ENCODE data around the gene TMEM239. TPM values are rescaled to one million over a fixed set of nuclear protein-coding genes. Genes with fewer than 3 reads are reported as not detected.
"Not testable (repeated sequence)": the region's sequence is repeated elsewhere in the genome, so short reads cannot be mapped to it uniquely, and the experiment has no call there.

The TMEM239 gene
- total RNA-seq, 1 donor from 2014 or later, result not detected

DNA sequence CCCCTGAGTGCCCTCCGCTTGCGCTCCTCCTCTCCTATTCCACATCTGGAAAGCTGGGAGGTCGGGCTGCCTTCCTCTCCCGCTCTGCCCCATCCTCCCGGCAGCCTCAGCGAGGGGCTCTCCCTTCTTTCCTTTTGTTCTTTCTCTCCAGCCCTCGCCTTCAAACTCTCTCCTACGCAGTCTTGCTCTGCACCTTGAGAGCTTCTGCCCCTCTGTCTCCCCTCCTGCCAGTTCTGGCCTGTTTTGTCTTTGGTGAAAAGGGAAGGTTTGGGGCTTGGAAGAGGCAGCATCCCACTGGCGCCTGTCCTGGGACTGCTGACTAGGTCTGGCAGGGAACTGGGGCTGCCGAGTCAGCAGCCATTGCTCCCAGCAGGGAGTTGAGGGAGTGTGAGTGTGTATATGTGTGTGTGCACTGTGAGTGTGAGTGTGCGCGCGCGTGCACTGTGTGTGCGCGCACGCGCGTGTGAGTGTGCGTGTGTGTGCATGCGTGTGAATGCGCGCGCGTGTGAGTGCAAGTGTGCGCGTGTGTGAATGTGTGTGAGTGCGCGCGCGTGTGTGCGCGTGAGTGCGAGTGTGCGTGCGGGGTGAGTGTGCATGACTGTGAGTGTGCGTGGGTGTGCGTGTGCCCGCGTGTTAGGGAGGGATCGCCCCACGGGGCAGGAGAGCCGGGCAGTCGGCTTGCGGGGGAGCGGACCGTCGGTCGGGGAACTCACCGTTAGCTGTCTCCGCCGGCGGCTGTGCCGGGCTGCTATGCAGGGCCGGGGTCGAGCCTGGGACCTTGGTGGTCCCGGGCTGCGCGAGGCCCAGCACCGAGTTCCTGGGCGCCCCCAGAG, 16.3 kb upstream of the TMEM239 start:
- DNase-seq, result peak; percentile 30

DNA sequence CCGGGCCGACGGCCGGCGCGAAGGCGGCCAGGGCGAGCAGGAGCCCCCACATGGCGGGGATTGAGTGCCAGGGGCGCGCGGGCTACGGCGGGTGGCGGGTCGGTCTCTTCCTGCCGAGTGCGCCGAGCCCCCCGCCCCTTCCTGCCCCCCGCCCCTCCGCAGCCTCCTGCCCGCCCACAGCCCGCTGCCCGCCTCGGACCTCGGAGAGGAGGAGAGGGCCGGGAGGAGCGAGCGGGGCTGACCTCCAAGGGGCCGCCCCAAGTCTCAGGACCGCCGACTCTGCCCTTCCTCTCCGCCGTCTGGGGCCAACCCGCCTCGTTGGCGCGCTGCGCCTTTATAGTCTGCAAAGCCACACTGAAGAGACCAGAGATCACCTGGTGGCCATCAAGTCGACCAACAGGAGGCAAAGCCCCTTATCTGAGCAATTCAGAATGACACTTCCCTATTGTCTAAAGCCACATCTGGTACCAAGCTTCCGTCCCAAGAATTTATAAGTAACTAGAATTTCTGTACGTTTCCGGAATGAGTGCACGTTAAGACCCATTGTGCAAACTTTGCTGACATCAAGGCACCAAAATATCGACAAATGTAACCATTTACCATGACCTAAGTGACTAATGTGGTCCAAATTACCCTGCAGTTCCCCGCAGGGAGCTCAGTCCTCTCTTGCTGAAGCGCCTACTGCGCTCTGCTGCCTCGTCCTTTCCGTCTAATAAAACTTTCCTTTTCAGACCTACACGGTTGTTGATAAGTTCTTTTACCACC, 15.5 kb upstream of the TMEM239 start, which contains the start of gene CPXM1:
Gene CPXM1 (minus strand): TSS at position 107 of the 765 bp plus-strand sequence. CDS start 55 bp downstream, at position 52.
- DNase-seq, result peak; percentile 51

DNA sequence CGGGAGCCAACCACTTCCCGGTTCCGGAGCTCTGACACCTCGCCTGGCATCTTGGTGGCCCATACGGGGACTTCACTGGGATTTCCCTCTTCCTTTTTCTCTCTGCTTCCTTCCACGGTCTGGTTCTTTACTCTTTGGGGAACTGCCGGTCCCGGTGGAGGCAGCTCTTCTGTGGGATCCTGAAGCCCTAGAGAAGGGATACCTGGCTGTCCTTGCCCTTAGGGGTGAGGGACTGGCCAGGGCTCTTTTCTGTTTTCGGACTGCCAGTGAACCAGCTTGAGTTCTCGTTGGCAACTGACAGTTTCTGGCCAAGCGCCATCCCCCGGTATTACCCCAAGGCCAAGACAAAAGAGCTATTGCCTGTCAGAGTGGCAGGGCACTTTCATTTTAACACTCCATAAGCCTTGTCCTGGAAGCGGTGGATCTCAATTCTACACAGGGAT, 14.9 kb upstream of the TMEM239 start:
- DNase-seq, result no peak

DNA sequence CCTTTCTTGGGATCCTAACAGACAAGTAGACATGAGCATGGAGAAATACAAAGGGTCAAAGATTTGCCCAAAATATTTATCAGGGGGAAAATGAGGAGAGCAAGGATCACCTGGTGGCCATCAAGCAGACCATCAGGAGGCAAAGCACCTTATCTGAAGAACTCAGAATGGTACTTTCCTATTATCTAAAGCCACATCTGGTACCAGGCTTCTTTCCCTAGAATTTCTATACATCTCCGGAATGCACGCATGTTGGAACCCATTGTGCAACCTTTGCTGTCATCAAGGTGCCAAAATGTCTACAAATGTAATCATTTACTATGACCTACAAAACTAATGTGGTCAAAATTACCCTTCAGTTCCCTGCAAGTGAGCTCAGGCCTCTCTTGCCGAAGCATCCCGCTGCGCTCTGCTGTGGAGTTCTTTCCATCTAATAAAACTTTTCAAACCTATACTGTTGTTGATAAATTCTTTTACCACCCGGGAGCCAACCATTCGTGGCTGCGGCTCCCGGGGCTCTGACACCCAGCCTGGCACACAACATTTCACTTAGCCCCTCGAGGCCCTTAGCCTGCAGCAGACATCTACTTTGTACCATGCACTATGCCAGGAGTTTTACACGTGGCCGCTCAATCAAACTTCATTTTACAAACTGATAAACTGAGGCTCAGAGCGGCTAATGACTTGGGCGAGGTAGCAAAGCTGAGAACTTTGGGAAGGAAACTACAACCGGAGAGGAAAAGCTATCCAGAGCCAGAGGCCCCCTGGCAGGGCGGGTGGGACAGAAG, 11.9 kb upstream of the TMEM239 start:
- DNase-seq, result no peak

DNA sequence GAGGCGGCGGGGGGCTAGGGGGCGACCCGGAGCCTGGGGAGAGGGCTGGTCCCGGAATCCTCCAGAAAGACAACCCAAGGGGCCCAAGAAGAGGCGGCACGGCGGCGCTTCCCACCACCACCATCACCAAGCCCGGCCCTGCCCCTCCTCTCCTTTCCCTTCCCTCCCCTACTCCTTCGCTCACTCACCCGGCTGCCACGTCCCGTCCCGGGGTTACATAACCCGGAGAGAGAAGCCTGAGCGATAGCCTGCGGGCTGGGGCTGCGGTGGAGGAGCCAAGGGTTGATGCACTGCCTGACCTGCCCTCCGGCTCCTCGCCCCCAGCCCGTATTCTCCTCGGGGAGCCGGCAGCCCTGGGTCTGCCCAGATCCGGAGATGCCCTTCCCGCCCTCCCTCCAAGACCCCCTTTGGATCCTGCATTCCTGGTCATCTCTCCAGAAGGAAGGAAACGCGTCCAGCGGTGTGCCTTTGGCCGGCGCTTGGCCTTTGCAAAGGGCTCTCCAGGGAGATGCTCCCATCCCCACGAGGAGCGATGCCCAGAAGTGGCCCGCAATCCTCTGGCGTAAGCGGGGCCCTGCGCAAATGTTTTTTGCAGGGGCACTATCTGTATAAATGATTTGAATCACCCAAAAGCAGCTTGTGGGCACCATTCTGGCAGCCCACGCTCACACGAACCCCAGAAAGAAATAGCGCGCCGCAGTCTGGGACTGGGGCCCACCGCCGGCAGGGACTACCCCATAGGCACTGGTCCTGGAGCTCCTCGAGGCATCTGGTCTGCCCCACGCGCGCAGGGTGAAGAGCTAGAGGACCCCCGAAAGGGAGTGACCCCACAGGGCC, 11.1 kb upstream of the TMEM239 start:
- no peak for DNase-seq

DNA sequence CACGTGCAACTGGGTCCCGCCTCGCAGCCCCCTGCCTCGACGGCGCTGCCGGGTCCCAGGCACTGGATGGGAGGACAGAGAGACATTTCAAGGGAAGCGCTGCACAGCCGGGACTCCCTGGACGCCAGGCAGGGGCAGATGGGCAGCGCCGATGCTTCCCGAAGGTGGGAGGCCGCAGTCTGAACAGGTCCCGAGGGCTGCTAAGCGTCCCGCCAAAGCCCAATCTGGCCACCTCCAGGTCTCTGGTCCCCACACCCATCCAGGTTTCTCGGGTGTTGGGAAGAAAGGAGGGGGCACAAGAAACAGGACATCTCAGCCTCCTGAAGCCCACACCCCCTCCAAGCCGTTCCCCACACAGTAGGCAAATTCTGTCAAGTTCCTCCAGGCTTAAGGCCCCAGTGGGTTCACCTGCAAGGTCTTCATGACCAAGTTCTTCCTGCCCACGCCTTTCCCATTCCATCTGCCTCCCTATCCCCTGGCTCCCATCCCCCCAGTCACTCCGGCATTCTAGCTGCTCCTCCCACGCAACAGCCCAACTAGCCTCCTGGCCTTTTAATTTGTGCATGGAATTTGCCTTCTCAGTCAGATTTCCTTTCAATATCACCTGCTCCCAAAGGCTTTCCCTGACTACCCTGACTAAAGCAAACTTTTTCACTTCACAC, 10.3 kb upstream of the TMEM239 start:
- no peak for DNase-seq

DNA sequence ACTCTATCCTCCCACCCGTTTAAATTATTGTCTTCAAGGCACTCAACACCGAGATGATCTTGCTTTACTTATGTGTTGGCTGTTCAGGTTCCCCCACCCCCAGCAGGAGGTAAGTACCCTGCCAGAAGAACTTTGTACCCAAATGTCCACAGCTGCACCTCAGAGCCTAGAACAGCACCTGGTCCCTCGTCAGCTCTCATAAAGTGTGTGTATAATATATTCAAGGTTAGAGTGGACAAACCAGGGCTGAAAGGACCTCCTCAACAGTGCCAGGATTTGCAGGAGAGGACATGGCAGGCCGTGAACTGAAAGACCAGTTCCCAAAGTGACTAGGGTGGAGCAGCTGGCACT, 9.8 kb upstream of the TMEM239 start:
- no peak for DNase-seq

DNA sequence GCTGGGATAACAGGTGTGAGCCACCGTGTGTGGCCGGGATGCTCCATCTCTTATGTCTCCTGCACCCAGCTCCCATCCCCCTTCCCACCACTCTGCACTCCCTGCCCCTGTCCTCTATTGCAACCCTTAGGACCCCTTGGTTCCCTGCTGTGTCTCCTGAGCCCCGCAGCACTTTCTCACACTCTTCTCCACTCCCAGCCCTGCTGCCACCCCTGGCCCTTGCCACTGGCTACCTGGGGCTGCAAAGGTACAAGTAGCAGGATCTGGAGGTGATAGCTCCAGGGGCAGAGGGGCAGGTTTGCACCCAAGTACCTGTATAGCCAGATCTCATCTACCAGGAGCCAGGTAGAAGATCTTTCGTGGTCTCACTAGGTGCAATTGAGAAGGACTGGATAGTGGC, 9.1 kb upstream of the TMEM239 start:
- no peak for DNase-seq

DNA sequence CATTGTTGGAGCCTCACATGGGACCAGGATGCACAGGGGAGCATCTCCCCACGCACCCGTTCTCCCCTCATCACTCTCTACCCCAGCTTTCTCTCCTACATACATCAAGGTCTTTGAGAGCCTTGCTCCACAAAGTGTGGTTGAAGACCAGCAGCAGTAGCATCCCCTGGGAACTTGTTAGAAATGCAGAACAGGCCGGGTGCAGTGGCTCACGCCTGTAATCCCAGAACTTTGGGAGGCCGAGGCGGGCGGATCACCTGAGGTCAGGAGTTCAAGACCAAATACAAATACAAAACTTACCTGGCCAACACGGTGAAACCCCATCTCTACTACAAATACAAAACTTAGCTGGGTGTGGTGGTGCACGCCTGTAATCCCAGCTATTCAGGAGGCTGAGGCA, 8.2 kb upstream of the TMEM239 start:
- DNase-seq, result not testable (repeated sequence)

DNA sequence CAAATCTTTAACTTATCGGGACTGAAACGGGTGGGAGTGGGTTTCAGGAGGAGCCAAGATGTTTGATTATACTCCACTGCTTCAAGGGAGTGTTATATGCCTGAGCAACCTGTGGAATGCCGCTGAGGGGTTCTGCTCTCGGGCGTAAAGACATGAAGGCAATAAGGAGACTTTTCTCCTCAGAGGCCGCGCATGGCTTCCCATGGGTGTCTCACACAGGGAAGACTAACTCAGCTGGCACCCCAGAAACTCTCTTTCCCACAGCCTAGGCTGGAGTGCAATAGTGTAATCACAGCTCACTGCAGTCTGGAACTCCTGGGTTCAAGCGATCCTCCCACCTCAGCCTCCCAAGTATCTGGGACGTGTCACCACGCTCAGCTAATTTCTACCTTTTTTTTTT, 6.5 kb upstream of the TMEM239 start:
- DNase-seq, result no peak

DNA sequence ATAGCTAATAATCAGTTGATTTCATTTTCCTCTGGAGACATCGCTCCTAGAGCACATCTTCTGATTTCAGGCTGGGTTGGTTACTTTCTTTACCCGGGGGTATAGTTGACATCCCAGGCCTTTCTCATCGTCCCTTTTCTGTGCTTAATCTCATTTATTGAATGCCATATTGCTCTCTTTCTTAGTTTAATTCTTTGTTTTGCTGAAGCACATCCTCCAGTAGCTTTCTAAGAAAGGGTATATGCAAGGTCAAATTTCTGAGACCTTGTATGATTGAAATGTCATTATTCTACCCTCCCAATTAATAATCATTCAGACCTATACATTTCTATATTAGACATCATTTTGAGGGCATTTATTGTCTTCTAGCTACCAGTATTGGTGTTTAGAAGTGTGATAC, 4.0 kb upstream of the TMEM239 start:
- no peak for DNase-seq

DNA sequence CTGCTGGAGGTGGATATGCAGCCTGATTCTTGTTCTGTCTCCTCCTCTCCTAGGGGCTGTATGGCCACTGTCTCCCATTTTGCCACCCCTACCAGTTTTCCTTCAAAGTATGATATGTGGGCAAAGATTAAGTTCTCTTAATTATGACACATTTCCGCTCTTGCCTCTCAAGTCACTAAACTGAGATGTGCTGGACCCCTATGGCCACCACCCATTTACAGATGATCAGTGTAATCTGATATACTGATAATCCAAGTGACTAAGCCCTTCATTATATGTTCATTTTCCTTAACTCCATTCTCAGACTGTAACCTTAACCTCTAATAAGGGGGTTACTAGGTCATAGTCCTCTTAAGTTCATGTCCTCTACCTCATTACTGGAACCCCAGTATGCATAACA, 2.1 kb upstream of the TMEM239 start:
- DNase-seq, result no peak

DNA sequence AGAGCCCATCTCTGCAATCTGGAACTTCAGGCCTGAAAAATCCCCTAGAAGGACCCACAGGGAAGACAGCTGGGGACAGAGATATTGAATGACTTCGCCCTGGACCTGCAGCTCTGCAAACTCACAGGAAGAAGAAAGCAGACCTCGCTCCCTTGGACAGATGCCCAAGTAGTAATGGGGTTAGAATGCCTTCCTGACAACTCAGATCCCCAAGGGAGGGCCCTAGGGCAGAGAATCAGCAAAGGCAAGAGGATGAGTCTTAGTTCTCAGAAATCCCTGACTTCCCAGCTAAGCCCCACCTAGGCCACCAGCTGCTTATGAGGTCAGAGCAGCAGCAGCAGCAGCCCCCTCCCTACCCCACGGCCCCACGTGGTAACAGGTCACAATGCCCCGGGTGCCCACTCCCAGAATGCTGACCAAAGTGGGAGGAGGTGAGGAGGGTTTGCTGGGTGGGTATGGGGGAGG, 1.5 kb upstream of the TMEM239 start, which contains the start of gene C20orf141:
Gene C20orf141 (plus strand): TSS at position 401 of the 465 bp plus-strand sequence. CDS start 198 bp downstream, outside the sequence.
- peak; percentile 19 for DNase-seq

DNA sequence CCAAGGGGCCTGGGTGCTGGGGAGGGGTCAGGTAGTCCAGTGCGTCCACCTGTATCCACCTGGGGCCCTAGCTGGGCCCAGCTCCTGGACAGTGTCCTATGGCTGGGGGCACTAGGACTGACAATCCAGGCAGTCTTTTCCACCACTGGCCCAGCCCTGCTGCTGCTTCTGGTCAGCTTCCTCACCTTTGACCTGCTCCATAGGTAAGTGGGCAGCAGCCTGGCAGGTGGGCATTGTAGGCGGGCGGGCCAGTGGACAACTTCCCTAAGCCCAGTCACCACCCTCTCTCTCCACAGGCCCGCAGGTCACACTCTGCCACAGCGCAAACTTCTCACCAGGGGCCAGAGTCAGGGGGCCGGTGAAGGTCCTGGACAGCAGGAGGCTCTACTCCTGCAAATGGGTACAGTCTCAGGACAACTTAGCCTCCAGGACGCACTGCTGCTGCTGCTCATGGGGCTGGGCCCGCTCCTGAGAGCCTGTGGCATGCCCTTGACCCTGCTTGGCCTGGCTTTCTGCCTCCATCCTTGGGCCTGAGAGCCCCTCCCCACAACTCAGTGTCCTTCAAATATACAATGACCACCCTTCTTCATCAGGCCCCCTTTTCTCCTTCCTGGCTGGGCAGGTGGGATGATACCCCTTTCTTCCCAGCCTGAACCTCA, 793 bp upstream of the TMEM239 start:
- DNase-seq, result no peak

DNA sequence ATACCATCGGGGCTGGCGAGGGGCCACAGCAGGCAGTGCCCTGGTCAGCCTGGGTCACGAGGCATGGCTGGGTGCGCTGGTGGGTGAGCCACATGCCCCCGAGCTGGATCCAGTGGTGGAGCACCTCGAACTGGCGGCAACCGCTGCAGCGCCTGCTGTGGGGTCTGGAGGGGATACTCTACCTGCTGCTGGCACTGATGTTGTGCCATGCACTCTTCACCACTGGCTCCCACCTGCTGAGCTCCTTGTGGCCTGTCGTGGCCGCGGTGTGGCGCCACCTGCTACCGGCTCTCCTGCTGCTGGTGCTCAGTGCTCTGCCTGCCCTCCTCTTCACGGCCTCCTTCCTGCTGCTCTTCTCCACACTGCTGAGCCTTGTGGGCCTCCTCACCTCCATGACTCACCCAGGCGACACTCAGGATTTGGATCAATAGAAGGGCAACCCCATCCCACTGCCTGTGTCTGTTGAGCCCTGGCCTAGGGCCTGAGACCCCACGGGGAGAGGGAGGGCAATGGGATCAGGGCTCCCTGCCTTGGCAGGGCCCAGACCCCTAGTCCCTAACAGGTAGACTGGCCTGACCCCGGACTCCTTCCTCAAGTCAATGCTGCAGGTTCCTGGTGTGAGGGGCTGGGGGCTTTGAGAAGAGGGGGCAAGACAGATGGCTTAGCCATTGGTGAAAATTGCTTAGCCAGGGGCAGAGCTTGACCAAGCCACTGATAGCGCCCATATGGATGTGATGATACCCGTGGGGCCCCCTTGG, 598 bp downstream of the TMEM239 start:
- DNase-seq, result no peak

DNA sequence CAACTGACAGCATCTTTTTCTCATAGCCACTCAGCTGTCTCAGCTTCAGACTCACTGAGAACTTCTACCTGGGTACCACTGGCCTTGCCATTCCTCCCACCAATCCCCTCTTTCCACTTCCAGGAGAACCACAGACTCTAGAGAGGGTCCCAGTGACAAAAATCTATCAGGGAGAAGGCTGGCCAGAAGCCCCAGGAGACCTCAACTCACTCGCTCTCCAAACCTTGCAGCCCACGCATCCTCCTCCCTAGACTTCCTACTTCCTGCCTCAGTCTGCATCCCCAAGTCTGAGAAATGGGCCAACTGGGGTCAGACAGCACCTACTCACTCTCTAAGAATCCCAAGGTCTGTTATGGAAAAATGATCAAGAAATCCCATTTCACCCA, 1.2 kb downstream of the TMEM239 start:
- no peak for DNase-seq

DNA sequence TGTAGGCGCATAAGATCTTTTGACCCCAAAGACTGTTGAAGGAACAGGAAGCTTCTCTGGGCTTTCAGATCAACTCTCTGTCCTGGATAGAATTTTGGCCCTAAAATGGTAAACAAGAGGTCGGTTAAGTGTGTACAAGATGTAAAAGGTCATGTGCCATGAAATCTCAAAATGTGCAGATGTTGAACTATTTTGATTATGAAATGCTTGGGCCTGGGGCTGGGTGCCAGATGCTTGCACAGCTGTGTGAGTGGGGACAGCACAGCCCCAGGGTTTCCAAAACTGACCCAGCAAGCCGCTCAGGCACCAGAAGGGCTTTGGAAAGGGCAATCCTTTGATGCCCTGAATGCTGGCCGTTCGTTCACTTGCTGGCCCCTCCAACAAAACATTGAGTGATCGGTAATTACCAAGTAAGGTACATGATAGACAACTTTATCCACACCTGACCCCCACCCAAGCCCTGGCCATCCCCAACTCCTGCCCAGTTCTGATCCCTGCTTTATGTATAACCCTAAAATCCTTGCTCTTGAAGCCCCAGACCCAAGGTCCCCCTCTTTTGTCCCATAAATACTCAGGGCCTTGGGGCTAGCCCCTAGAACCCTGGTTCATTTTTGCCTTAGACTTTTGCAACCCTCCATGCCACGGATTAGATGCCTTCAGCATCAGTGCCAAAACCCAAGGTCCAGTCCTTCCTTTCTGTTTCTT, 1.9 kb downstream of the TMEM239 start:
- DNase-seq, result no peak

DNA sequence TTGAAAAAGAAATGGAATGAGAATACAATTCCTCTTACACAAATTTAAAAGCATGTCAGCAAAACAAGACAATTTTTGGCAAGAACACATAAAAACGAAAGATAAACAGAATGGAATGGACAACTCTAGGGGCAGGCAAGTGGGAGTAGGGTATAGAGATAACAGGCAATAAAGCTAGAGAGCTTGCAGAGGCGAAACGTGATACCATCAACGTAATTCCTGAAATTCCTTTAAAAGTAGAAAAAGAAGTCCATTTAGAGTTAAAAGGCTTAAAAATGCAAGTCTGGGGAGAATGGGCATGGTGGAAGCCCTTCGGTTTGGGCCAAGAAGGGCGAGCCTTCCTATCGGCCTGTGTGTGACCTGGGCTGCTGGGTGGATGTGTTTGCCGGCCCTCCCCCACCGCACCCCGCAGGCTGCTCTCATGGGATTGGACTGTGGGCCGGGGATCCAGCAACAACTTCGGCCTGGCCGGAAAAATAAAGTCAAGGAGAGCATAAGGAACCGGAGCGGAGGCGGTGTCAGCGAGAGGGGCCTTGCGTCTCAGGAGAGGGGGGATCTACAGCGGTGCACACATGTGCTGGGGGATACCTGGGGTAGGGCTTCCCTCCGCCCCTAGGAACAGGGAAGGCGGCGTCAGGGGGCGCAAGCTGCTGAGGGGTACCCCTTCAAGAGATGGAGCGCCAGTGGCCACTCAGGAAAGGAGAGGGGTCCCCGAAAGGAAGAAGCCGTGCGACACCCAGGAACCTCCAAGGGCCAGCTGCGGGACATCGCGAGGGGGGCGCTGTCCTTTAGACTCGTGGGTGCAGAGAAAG, 4.1 kb downstream of the TMEM239 start:
- DNase-seq, result no peak

Data from skin of body (tissue), 2 donors.